Fibroblast of skin of back (primary cell): ENCODE results near the gene CCDC74A.
"Not testable (repeated sequence)": the region's sequence is repeated elsewhere in the genome, so short reads cannot be mapped to it uniquely, and the experiment has no call there.

ENCODE experiments used
- DNase-seq: peaks from one replicate; pipeline ENCODE4 v3.0.0-alpha.2; 2013

The CCDC74A gene

DNA sequence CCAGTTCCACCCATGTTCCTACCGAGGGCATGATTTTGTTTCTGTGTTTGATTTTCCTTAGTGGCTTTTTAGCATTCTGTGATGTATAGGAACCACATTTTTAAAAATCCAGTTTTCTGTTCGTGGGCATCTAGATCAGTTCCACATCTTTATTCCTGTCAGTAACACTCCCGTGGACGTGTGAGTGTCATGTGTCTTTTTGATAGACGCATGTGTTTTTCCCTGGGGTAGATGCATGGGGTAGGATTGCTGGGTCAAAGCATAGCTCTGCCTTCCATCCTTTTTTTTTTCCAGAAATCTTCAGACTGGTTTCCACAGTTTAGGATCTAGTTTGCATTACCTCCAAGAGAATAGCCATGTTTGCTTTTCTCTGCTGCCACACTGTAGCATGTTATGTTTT is 38.7 kb downstream of the CCDC74A start:
- DNase-seq = no peak

DNA sequence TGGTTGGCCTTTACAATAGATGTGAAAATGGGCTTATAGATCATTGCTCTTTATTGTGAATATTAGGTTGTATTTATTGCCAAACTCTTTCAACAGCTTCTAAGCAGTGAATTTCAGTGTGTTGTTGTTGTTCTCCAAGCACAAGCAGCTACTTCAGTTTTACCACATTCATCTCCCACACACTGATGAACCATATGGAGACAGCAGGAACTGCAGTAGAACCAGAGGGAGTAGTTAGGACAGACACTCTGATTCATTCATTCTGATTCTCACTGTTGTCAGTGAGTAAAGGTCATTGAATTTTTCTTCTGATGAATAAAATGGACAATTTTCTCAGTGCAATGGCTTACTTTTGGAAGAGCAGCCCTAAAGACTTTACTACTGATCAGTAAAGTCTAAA is 40.2 kb downstream of the CCDC74A start:
- no peak for DNase-seq

DNA sequence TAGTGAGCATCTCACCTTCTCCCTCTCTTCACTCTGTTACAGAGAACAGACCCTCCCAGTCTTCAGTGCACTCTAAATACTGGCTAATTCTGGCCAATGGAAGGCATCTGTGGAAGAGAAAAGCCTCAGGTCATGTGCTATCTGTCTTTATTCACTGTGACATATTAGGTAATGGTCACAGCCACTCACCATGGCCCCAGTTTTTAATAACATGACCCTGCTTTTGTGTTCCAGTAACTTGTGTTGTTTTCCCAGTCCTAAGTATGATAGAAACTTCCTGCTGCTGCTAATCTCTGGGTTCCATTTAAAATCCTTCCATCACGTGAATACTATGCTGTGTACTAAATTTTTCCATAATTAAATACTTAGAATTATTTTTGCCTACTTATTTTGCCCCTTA is 40.7 kb downstream of the CCDC74A start:
- not testable (repeated sequence) for DNase-seq

DNA sequence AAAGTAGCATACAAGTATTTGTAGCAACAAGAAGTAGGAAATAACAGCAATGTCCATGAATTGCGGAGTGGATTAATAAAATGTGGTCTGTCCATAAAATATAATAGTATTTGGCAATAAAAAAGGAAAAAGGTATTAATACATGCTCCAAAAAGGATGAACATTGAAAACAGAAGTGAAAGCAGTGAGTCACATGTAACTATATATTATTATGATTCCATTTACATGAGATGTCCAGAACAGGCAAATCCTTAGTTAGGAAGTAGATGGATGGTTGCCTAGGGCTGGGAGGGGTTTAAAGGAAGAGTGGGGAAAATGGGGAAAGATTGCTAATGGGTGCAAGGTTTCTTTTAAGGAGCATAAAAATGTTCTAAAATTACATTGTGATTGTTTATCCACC is 44.5 kb downstream of the CCDC74A start:
- DNase-seq = peak; percentile 2

DNA sequence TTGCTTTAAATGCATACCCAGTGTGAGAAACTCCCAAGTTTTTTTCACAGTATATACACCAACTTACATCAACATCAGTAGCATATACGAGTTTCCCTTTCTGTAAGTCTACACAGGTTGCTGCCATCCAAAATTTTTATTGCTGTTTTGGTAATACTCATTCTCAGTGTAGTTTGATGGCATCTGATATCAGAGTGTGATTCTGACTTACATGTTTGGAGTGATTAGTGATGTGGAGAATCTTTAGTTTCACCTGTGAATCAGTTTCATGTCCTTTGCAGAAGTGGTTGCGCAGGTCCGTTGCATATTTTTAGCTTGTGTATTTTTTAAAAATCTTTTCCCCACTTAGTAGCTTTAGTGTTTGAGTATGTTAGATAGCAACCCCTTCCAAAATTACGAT is 50.1 kb downstream of the CCDC74A start:
- DNase-seq = no peak

DNA sequence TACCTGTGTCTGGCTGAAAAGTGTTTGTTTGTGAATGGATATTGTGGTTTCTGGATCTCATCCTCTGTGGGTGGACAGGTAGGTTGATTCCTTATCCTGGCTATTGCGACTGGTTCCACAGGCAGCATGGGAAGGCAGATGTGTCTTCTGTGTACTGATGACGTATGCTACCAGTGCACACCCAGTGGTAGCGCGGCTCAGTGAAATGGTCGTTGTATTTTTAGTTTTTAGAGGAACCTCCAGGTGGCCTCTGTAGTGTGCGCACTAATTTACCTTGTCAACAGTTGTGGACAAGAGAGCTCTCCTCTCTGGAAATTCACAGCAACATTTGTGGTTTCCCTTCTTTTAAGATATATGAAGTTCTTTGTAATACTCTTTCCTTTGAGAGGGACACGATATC is 52.5 kb downstream of the CCDC74A start:
- DNase-seq = no peak
